Heart left ventricle (tissue), 16 donors: ENCODE measurements around the gene CDC42SE2. TPM values are rescaled to one million over a fixed set of nuclear protein-coding genes. Genes with fewer than 3 reads are reported as not detected.
A peak's percentile ranks its signal among the peaks of the same experiment; 100 is the strongest.

ENCODE experiments used
- ATAC-seq, 4 donors: fragments of 200-7000 bp; cut with Tn5 transposase; one replicate each; pipeline ENCODE4 v1.9.1; 2020 to 2022; ENCODE audit warnings: moderate library complexity in 4 of 4, mild to moderate bottlenecking in 3 of 4, moderate number of reproducible peaks in 1 of 4
- DNase-seq, 5 donors: peaks; one replicate each; pipeline ENCODE4 v3.0.0-alpha.2; 2020
- H3K27ac ChIP-seq, 12 donors: fragments of 200-600 bp; sonication (generic) in 4 of 12; one replicate each; pipeline versions ENCODE4 v1.5.0 to v1.8.0; 2016 to 2022; ENCODE audit warnings: mild to moderate bottlenecking in 2 of 12
- H3K27me3 ChIP-seq, 9 donors: fragments of 200-600 bp; sonication (generic) in 2 of 9; one replicate each; pipeline versions ENCODE4 v1.5.1 to v1.8.0; 2016 to 2022; ENCODE audit warnings: mild to moderate bottlenecking in 3 of 9
- H3K36me3 ChIP-seq, 9 donors: fragments of 200-600 bp; sonication (generic) in 2 of 9; one replicate each; pipeline versions ENCODE4 v1.5.0 to v1.8.0; 2018 to 2022; ENCODE audit warnings: mild to moderate bottlenecking in 2 of 9
- H3K4me1 ChIP-seq, 12 donors: fragments of 200-600 bp; sonication (generic) in 4 of 12; one replicate each; pipeline versions ENCODE4 v1.5.0 to v1.8.0; 2016 to 2022; ENCODE audit warnings: mild to moderate bottlenecking in 3 of 12
- H3K4me3 ChIP-seq, 12 donors: fragments of 200-600 bp; sonication (generic) in 4 of 12; one replicate each; pipeline versions ENCODE4 v1.5.0 to v1.8.0; 2017 to 2022; ENCODE audit warnings: mild to moderate bottlenecking in 9 of 12, moderate library complexity in 4 of 12
- H3K9me3 ChIP-seq, 12 donors: fragments of 200-600 bp; sonication (generic) in 4 of 12; one replicate each; pipeline versions ENCODE4 v1.5.0 to v1.8.0; 2016 to 2022; ENCODE audit warnings: mild to moderate bottlenecking in 1 of 12
- POLR2A ChIP-seq, 2 donors: fragments of 450-650 bp; IDR thresholded peaks; one replicate each; pipeline ENCODE4 v1.6.1; 2017; ENCODE audit warnings: antibody characterized with exemption in 2 of 2, mild to moderate bottlenecking in 2 of 2, moderate library complexity in 2 of 2
- WGBS, 4 donors: extraction: QIAGEN DNeasy Blood & Tissue Kit in 2 of 4; methylation state at CpG; one replicate each; pipeline versions ENCODE4 v1.1.5 to v1.1.7; 2013 to 2018; 5-methylcytosine and 5-hydroxymethylcytosine counted together
- intact Hi-C, 10 donors: fragments of 100-400 bp; cut with DNase I; formaldehyde crosslinking; loops; one replicate each; pipeline versions ENCODE4 v1.11.1 to v1.14.2; 2022
- polyA plus RNA-seq, 2 donors: library from polyadenylated mRNA; stranded (reverse); fragments of 200-250 nt; gene quantifications; one replicate each; pipeline ENCODE4 v1.2.3, GENCODE V29; 2013
- total RNA-seq, 9 donors: library from RNA; depleted of rRNA in 2 of 9; stranded (reverse); fragments of >200 nt in 2 of 9; fragmentation: NEBNext Ultra II Directional in 3 of 9; extraction: Animal tissue kit (Norgen Biotek cat#: 25700) in 3 of 9; gene quantifications; one replicate each; pipeline versions ENCODE4 v1.1.0 to v1.2.4, GENCODE V29; 2016 to 2023
- TF ChIP-seq, protein P1 (sequence below), 12 donors: fragments of 200-600 bp; sonication (generic) in 4 of 12; IDR thresholded peaks; one replicate each; pipeline versions ENCODE4 v1.5.0 to v1.8.0; 2018 to 2022; ENCODE audit warnings: antibody characterized with exemption in 12 of 12, mild to moderate bottlenecking in 5 of 12
- donor health status: ischemic (EF 13 %, LVEDD 7.1; RV severe dilation, severe dysfunction).
- donor health status: healthy with polysubstance abuse.
- donor health status: DM: no; HTN: yes; CAD: no.
- donor health status: DM: no; HTN: no; CAD: no.
- donor health status: ischemic (EF 25% LVEDD 6.9; RV normal size, moderate dysfunction).
- donor health status: ischemic (EF 25% LVEDD 5.7; RV mildly dilated, moderate dysfunction).
- donor health status: healthy.
- donor health status: DM: yes; HTN: yes; CAD: no.
- donor health status: ischemic (EF 35%, LVEDD 5.7; RV mildly dilated, moderate dysfunction).
- donor health status: nonischemic (EF 11% LVEDD 7.7; RV severe dilation, severe dysfunction).
- donor health status: DM: yes; HTN: yes; CAD: no.
- donor health status: PGD.
- donor health status: ischemic (EF 29% LVEDD 5.4; RV normal size, mild dysfunction).
- donor health status: nonischemic (EF 23%, LVEDD 6.1; RV moderate dilation, normal function).

Gene CDC42SE2
- total and polyA plus RNA-seq, 11 donors, result 4.8 to 29.2 (median 12.4) TPM

DNA sequence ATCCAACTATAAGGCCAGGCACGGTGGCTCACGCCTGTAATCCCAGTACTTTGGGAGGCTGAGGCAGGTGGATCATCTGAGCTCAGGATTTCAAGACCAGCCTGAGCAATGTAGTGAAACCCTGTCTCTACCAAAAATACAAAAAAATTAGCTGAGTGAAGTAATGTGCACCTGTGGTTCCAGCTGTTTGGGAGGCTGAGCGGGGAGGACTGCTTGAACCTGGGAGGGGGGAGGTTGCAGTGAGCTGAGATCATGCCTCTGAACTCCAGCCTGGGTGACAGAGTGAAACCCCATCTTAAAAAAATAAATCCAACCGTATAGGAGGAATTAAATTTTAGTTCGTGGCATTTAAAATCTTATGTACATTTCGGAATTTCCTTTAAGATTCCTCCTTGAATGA lies 123.4 kb downstream of the CDC42SE2 start:
- peaks cover 0 to 64% (median 16%) of the 10 kb centered on the region in 9 donors for H3K36me3 ChIP-seq

DNA sequence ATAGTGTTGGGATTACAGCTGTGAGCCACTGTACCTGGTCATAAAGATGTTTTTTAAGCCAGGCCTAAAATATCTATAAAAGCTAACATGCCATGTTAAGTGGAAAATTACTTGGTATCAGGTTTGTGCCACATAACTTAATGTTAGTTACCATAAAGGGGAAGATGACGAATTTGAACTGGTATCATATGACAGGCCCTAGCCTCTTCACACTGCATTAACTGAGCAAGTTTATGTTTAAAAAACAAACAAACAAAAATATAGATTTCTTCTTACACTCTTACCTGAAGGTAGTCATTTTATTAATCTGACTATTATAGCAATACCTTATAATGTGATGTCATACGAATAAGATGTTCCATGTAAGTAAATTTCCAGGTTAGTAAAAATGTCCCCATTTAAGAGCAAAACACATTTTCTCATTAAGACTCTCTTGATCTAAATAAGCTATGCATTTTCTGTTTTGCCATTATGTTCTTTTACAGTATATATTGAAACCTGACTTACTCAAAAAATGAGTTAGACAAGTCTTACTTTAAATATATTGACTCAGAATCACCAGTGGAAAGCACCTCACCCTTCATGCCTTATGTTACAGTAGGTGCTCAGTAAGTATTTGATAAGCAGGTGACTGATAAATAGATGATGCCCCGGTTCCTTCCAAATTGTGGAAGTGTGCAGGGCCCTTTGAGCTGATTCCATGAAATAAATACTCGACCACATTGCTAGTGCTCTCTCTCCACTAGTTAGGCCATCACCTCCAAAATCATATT lies 125.4 kb downstream of the CDC42SE2 start:
- 86 to 91% (median 90%) methylated on average over 4 of the region's 4 CpGs for WGBS, 4 donors
- DNase-seq (no peak), ATAC-seq (no peak)
- Histone ChIP-seq H3K4me1 (peaks cover 0 to 25% (median 3%) of the 10 kb centered on the region in 12 donors), H3K27ac (no peak overlapping the region), H3K36me3 (peaks cover 0 to 79% (median 22%) of the 10 kb centered on the region in 9 donors), H3K4me3 (no peak overlapping the region), H3K27me3 (no peaks in the 10 kb centered on the region), H3K9me3 (no peaks in the 10 kb centered on the region)
- intact Hi-C loops, result loop anchor here in 3 of 10 donors (10.0 kb wide), 2 partner anchors 124 to 224 kb away; partner anchors contain the start of genes CDC42SE2 (in 2 of the 3) and HINT1 (in 2 of the 3)
- no peak for TF ChIP-seq POLR2A (IDR thresholded peaks at IDR 0.05)
- TF ChIP-seq, protein P1, sequence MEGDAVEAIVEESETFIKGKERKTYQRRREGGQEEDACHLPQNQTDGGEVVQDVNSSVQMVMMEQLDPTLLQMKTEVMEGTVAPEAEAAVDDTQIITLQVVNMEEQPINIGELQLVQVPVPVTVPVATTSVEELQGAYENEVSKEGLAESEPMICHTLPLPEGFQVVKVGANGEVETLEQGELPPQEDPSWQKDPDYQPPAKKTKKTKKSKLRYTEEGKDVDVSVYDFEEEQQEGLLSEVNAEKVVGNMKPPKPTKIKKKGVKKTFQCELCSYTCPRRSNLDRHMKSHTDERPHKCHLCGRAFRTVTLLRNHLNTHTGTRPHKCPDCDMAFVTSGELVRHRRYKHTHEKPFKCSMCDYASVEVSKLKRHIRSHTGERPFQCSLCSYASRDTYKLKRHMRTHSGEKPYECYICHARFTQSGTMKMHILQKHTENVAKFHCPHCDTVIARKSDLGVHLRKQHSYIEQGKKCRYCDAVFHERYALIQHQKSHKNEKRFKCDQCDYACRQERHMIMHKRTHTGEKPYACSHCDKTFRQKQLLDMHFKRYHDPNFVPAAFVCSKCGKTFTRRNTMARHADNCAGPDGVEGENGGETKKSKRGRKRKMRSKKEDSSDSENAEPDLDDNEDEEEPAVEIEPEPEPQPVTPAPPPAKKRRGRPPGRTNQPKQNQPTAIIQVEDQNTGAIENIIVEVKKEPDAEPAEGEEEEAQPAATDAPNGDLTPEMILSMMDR (IDR thresholded peaks at IDR 0.05), result no peak

More for the DNA sequence above, 123.4 kb downstream of the CDC42SE2 start:
- ATAC-seq (no peak), DNase-seq (no peak)
- intact Hi-C loops, result loop anchor here in 3 of 10 donors (10.0 kb wide), 2 partner anchors 122 to 222 kb away; partner anchors contain the start of genes CDC42SE2 (in 2 of the 3) and HINT1 (in 2 of the 3)
- Histone ChIP-seq H3K4me1 (peaks cover 0 to 31% (median 0%) of the 10 kb centered on the region in 12 donors), H3K27me3 (no peaks in the 10 kb centered on the region), H3K9me3 (no peaks in the 10 kb centered on the region), H3K27ac (peak overlapping the region in 3 of 12 donors; percentile 11 to 21 (median 20)), H3K4me3 (no peak overlapping the region)
- TF ChIP-seq, protein P1 (IDR thresholded peaks at IDR 0.05), result no peak
- no peak for TF ChIP-seq POLR2A (IDR thresholded peaks at IDR 0.05)
- WGBS, 4 donors, result 94 to 98% (median 97%) methylated on average over 6 of the region's 6 CpGs

DNA sequence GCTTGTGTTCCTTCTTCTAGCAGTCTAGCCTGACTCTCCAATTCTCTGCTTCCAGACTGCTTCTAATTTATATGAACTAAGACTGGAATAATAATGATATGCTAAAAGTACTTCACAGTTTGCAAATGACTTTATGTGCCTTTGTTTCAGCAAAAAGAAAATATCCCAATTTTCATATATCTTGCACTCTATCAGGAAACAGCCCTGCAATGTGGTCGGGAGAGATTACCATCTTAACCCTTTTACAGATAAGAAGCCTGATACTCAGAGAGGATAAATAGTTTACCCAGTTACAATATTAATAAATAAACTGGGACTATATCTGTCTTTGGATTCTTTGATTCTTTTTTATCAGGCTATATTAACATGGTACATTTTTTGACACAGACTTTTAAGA lies 126.0 kb downstream of the CDC42SE2 start:
- H3K36me3 ChIP-seq, result peaks cover 0 to 82% (median 28%) of the 10 kb centered on the region in 9 donors
- H3K27me3 ChIP-seq, result no peaks in the 10 kb centered on the region
- H3K27ac ChIP-seq, result no peak overlapping the region
- TF ChIP-seq, protein P1 (IDR thresholded peaks at IDR 0.05), result no peak
- no peak for TF ChIP-seq POLR2A (IDR thresholded peaks at IDR 0.05)
- H3K9me3 ChIP-seq, result no peaks in the 10 kb centered on the region
- H3K4me1 ChIP-seq, result peaks cover 0 to 19% (median 3%) of the 10 kb centered on the region in 12 donors
- no peak overlapping the region for H3K4me3 ChIP-seq
- DNase-seq, result no peak
- no peak for ATAC-seq
- 42 to 59% (median 52%) methylated on average over 1 of the region's 1 CpG for WGBS, 4 donors
- intact Hi-C loops, result loop anchor here in 4 of 10 donors (10.0 kb wide), 2 partner anchors 125 to 225 kb away; partner anchors contain the start of genes CDC42SE2 (in 3 of the 4) and HINT1 (in 2 of the 4)

DNA sequence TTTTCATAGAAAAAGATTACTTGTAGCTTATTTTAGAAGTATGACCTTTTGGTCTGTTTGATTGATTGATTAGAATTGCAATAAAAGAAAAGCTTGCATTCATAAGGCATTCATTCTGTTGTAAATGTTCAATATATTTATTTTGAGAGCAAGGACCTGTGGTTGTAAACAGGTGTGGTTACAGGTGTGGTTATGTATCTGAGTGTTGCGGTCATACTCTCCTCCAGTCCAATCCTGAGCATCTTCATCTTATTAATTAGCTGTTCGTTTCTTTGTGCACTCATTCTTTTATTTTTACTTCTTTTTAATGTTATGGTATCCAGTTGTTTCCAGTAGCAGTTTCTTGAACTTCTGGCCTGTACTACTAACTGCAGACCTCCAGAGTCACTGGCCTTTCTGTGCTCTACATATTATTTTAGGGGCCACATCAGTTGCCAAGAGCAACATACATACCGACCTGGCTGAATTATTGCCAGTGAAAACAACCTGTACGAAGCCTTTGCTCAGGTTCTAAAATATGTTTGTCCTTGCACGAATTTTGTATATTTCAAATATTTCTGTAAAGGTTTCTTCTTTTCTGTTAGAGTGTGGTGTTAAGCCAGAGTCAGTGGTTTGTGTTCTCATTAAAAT lies 128.7 kb downstream of the CDC42SE2 start:
- Histone ChIP-seq H3K27ac (no peak overlapping the region), H3K4me3 (no peak overlapping the region), H3K4me1 (peaks cover 0 to 14% (median 3%) of the 10 kb centered on the region in 12 donors), H3K36me3 (peaks cover 0 to 85% (median 45%) of the 10 kb centered on the region in 9 donors), H3K9me3 (no peaks in the 10 kb centered on the region), H3K27me3 (no peaks in the 10 kb centered on the region)
- 87 to 91% (median 90%) methylated on average over 5 of the region's 5 CpGs for WGBS, 4 donors
- ATAC-seq (no peak), DNase-seq (no peak)
- intact Hi-C loops, result loop anchor here in 1 of 10 donors (10.0 kb wide), 1 partner anchor 128 kb away; the partner anchor contains the start of gene CDC42SE2
- TF ChIP-seq POLR2A (IDR thresholded peaks at IDR 0.05), result no peak
- TF ChIP-seq, protein P1 (IDR thresholded peaks at IDR 0.05), result no peak
